H9 (cell line): ENCODE data around the gene YPEL5. TPM values are rescaled to one million over a fixed set of nuclear protein-coding genes. Genes with fewer than 3 reads are reported as not detected.

Experiments used
- DNase-seq: peaks from one replicate; pipeline ENCODE4 v3.0.0-alpha.2; 2017
- H2AFZ ChIP-seq: one replicate; pipeline ENCODE4 v1.6.1; 2013; ENCODE audit warnings: mild to moderate bottlenecking, low read length, control low read depth, moderate library complexity
- H2AK5ac ChIP-seq: 2 replicates; pipeline ENCODE4 v1.6.1; 2013; ENCODE audit warnings: low read length, control low read depth, mixed read lengths; ENCODE audit not compliant: insufficient read length
- H2BK120ac ChIP-seq: one replicate; pipeline ENCODE4 v1.6.1; 2013; ENCODE audit warnings: low read depth, mild to moderate bottlenecking, low read length, control low read depth, inconsistent platforms; ENCODE audit not compliant: poor library complexity, severe bottlenecking
- H2BK12ac ChIP-seq: 2 replicates; pipeline ENCODE4 v1.6.1; 2013; ENCODE audit warnings: low read length, control low read depth, mixed read lengths, low read depth; ENCODE audit not compliant: insufficient read length
- H2BK15ac ChIP-seq: 2 replicates; pipeline ENCODE4 v1.6.1; 2013; ENCODE audit warnings: low read depth, low read length, control low read depth
- H2BK20ac ChIP-seq: one replicate; pipeline ENCODE4 v1.6.1; 2013; ENCODE audit warnings: low read depth, mild to moderate bottlenecking, low read length, control low read depth, inconsistent platforms; ENCODE audit not compliant: poor library complexity, severe bottlenecking
- H2BK5ac ChIP-seq: 2 replicates; pipeline ENCODE4 v1.6.1; 2013; ENCODE audit warnings: low read length, control low read depth, mixed read lengths; ENCODE audit not compliant: insufficient read length
- H3K14ac ChIP-seq: 2 replicates; pipeline ENCODE4 v1.6.1; 2013; ENCODE audit warnings: low read length, control low read depth; ENCODE audit not compliant: insufficient read depth
- H3K18ac ChIP-seq: 2 replicates; pipeline ENCODE4 v1.6.1; 2013; ENCODE audit warnings: low read depth, mild to moderate bottlenecking, mixed read lengths, low read length, control low read depth; ENCODE audit not compliant: insufficient read length
- H3K23ac ChIP-seq: 2 replicates; pipeline ENCODE4 v1.6.1; 2013; ENCODE audit warnings: low read length, control low read depth, mixed read lengths, low read depth; ENCODE audit not compliant: insufficient read length
- H3K23me2 ChIP-seq: 2 replicates; pipeline ENCODE4 v1.6.1; 2013; ENCODE audit warnings: low read depth, mild to moderate bottlenecking, mixed read lengths, low read length, control low read depth; ENCODE audit not compliant: insufficient read length, poor library complexity, severe bottlenecking
- H3K27ac ChIP-seq: 2 replicates; pipeline ENCODE4 v1.5.1; 2013; ENCODE audit warnings: low read length, control low read depth, mixed read lengths, low read depth; ENCODE audit not compliant: insufficient read length
- H3K27me3 ChIP-seq: 2 replicates; pipeline ENCODE4 v1.6.1; 2013; ENCODE audit warnings: low read length, control low read depth, inconsistent platforms; ENCODE audit not compliant: insufficient read depth
- H3K4ac ChIP-seq: 2 replicates; pipeline ENCODE4 v1.6.1; 2013; ENCODE audit warnings: low read depth, mild to moderate bottlenecking, control low read depth, inconsistent platforms, low read length, moderate library complexity
- H3K4me1 ChIP-seq: 2 replicates; pipeline ENCODE4 v1.6.1; 2013; ENCODE audit warnings: low read length, control low read depth, inconsistent platforms; ENCODE audit not compliant: insufficient read depth
- H3K4me2 ChIP-seq: 2 replicates; pipeline ENCODE4 v1.6.1; 2013; ENCODE audit warnings: low read length, control low read depth, mixed read lengths; ENCODE audit not compliant: insufficient read length, insufficient read depth
- H3K56ac ChIP-seq: 2 replicates; pipeline ENCODE4 v1.6.1; 2013; ENCODE audit warnings: low read depth, mild to moderate bottlenecking, mixed read lengths, low read length, control low read depth; ENCODE audit not compliant: insufficient read length
- H3K79me1 ChIP-seq: 2 replicates; pipeline ENCODE4 v1.6.1; 2013; ENCODE audit warnings: low read depth, mild to moderate bottlenecking, moderate library complexity, low read length, control low read depth, inconsistent platforms; ENCODE audit not compliant: insufficient read depth, poor library complexity, severe bottlenecking
- H3K79me2 ChIP-seq: 2 replicates; pipeline ENCODE4 v1.6.1; 2013; ENCODE audit warnings: low read length, control low read depth, inconsistent platforms; ENCODE audit not compliant: insufficient read depth
- H3K9ac ChIP-seq: 2 replicates; pipeline ENCODE4 v1.6.1; 2013; ENCODE audit warnings: low read length, control low read depth, mixed read lengths; ENCODE audit not compliant: insufficient read length; ENCODE audit errors: extremely low read depth
- H3K9me3 ChIP-seq: one replicate; pipeline ENCODE4 v1.6.1; 2013; ENCODE audit warnings: low read depth, low read length, inconsistent platforms; ENCODE audit not compliant: control insufficient read depth
- H3T11ph ChIP-seq: one replicate; pipeline ENCODE4 v1.6.1; 2013; ENCODE audit warnings: mild to moderate bottlenecking, low read length, control low read depth, inconsistent platforms
- H4K20me1 ChIP-seq: one replicate; pipeline ENCODE4 v1.6.1; 2013; ENCODE audit not compliant: control insufficient read depth, insufficient read length, insufficient read depth
- H4K5ac ChIP-seq: 2 replicates; pipeline ENCODE4 v1.6.1; 2013; ENCODE audit warnings: low read depth, mild to moderate bottlenecking, mixed read lengths, low read length, control low read depth; ENCODE audit not compliant: insufficient read length
- H4K8ac ChIP-seq: replicated peaks from 2 replicates; pipeline ENCODE4 v1.6.1; 2013; ENCODE audit warnings: low read length, control low read depth, mixed read lengths, low read depth; ENCODE audit not compliant: insufficient read length
- H4K91ac ChIP-seq: 2 replicates; pipeline ENCODE4 v1.6.1; 2013; ENCODE audit warnings: low read depth, mild to moderate bottlenecking, moderate library complexity, mixed read lengths, low read length, control low read depth; ENCODE audit not compliant: insufficient read length
- H3K27ac Mint-ChIP-seq, 3 experiments: 2 replicates in 2 of 3; 3 replicates in 1 of 3; pipeline ENCODE4 v1.8.0; 2020 to 2021; ENCODE audit warnings: mixed read lengths in 3 of 3, mild to moderate bottlenecking in 1 of 3, moderate library complexity in 1 of 3
- H3K27me3 Mint-ChIP-seq: 2 replicates; pipeline ENCODE4 v1.8.0; 2021; ENCODE audit warnings: low read depth, mild to moderate bottlenecking, moderate library complexity, mixed read lengths
- H3K36me3 Mint-ChIP-seq, 3 experiments: 2 replicates in 2 of 3; 3 replicates in 1 of 3; pipeline ENCODE4 v1.8.0; 2020 to 2021; ENCODE audit warnings: low read depth in 3 of 3, mixed read lengths in 3 of 3; ENCODE audit not compliant: insufficient read depth in 1 of 3
- H3K4me1 Mint-ChIP-seq, 2 experiments: 2 replicates each; pipeline ENCODE4 v1.8.0; 2020; ENCODE audit warnings: mixed read lengths in 2 of 2
- H3K4me3 Mint-ChIP-seq, 2 experiments: 2 replicates in 1 of 2; 3 replicates in 1 of 2; pipeline ENCODE4 v1.8.0; 2020 to 2021; ENCODE audit warnings: mild to moderate bottlenecking in 2 of 2, mixed read lengths in 2 of 2, moderate library complexity in 1 of 2
- H3K9me3 Mint-ChIP-seq, 2 experiments: 2 replicates in 1 of 2; 3 replicates in 1 of 2; pipeline ENCODE4 v1.8.0; 2020; ENCODE audit warnings: mild to moderate bottlenecking in 2 of 2, mixed read lengths in 2 of 2, moderate library complexity in 1 of 2
- WGBS: extraction: QIAGEN DNeasy Blood & Tissue Kit; methylation state at CpG from one replicate; pipeline ENCODE4 v1.1.7; 2013; ENCODE audit warnings: missing lambda C conversion rate, low lambda C conversion rate, mixed read lengths; ENCODE audit not compliant: insufficient read length; ENCODE audit errors: extremely low coverage; 5-methylcytosine and 5-hydroxymethylcytosine counted together
- total RNA-seq: library from RNA; stranded (reverse); gene quantifications from 2 replicates; pipeline ENCODE4 v1.2.1, GENCODE V29; 2021
- TF ChIP-seq, protein P1 (sequence below): fragments of 200-600 bp; sonication (generic); conservative IDR thresholded peaks from 3 replicates; pipeline ENCODE4 v1.8.0; 2021; ENCODE audit warnings: antibody characterized with exemption, mild to moderate bottlenecking

The YPEL5 gene
- total RNA-seq, 1 experiment from 2014 or later: 28.5 TPM

DNA sequence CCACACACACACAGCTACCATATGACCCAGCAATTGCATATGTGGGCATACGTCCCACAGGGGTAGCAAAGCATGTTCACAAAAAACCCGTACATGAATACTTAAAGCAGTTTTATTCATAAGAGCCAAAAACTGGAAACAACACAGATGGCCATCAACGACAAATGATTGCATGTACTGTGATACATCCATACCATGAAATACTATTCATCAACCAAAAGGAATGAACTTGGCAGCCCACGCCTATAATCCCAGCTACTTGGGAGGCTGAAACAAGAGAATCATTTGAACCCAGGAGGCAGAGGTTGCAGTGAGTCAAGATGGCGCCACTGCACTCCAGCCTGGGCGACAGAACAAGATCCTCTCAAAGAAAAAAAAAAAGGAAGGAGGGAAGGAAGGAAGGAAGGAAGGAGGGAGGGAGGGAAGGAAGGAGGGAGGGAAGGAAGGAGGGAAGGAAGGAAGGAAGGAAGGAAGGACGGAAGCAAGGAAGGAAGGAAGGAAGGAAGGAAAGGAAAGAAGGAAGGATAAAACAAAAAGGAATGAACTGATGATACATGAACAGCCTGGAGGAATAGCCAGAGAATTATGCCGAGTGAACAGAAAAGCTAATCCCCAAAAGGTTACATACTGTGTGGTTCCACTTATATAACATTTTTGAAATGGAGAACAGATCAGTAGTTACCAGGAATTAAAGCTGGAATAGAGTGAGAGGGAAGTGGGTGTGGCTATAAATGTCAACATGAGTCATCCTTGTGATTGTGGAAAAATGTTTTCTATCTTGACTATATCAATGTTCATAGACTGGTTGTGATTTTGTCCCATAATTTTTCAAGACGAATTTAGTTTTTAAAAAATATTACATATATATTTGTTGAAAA, 19.6 kb upstream of the YPEL5 start:
- Histone ChIP-seq H3K79me2 (no peaks in the 10 kb centered on the region), H3K56ac (no peak overlapping the region), H3K18ac (no peak overlapping the region), H4K91ac (no peak overlapping the region), H3K4ac (no peak overlapping the region), H2BK120ac (no peak overlapping the region), H2BK20ac (no peak overlapping the region), H3K9ac (no peak overlapping the region), H3K23me2 (no peaks in the 10 kb centered on the region), H3K27me3 (no peaks in the 10 kb centered on the region), H3K4me1 (no peaks in the 10 kb centered on the region), H3K9me3 (no peaks in the 10 kb centered on the region), H2AFZ (no peak overlapping the region), H3K23ac (no peak overlapping the region), H4K8ac (no peak overlapping the region), H3K79me1 (no peaks in the 10 kb centered on the region), H2BK5ac (no peak overlapping the region), H4K20me1 (no peaks in the 10 kb centered on the region), H4K5ac (no peak overlapping the region), H3T11ph (no peak overlapping the region), H3K4me2 (no peak overlapping the region), H3K14ac (no peak overlapping the region), H2AK5ac (no peak overlapping the region), H2BK15ac (no peak overlapping the region), H2BK12ac (no peak overlapping the region), H3K27ac (no peak overlapping the region)
- TF ChIP-seq, protein P1, sequence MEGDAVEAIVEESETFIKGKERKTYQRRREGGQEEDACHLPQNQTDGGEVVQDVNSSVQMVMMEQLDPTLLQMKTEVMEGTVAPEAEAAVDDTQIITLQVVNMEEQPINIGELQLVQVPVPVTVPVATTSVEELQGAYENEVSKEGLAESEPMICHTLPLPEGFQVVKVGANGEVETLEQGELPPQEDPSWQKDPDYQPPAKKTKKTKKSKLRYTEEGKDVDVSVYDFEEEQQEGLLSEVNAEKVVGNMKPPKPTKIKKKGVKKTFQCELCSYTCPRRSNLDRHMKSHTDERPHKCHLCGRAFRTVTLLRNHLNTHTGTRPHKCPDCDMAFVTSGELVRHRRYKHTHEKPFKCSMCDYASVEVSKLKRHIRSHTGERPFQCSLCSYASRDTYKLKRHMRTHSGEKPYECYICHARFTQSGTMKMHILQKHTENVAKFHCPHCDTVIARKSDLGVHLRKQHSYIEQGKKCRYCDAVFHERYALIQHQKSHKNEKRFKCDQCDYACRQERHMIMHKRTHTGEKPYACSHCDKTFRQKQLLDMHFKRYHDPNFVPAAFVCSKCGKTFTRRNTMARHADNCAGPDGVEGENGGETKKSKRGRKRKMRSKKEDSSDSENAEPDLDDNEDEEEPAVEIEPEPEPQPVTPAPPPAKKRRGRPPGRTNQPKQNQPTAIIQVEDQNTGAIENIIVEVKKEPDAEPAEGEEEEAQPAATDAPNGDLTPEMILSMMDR: no peak
- Mint-ChIP-seq H3K4me1 (no peaks in the 10 kb centered on the region), H3K27ac (no peak overlapping the region), H3K4me3 (no peak overlapping the region), H3K36me3 (peaks cover 0 to 7% (median 1%) of the 10 kb centered on the region in 3 experiments; a peak in 2 of 7 replicates), H3K27me3 (peaks cover 2% of the 10 kb centered on the region; the same call in 1 of the 2 replicates), H3K9me3 (peaks cover 6 to 11% of the 10 kb centered on the region in 2 experiments)
- DNase-seq: no peak
- WGBS: no CpG with 5 or more reads among the region's 9 CpGs
